Endodermal cell (in vitro differentiated cells): ENCODE results near the gene ENDOD1. TPM values are rescaled to one million over a fixed set of nuclear protein-coding genes. Genes with fewer than 3 reads are reported as not detected.

Experiments used
- DNase-seq: peaks from one replicate; pipeline ENCODE4 v3.0.0-alpha.2; 2017
- H3K27ac ChIP-seq: 2 replicates; pipeline ENCODE4 v1.5.1; 2013; ENCODE audit warnings: mild to moderate bottlenecking, low read depth, low read length, moderate library complexity
- H3K27me3 ChIP-seq: 2 replicates; pipeline ENCODE4 v1.6.1; 2013; ENCODE audit warnings: mild to moderate bottlenecking, low read length, moderate library complexity; ENCODE audit not compliant: insufficient read depth, control insufficient read depth, poor library complexity, severe bottlenecking
- H3K36me3 ChIP-seq: 2 replicates; pipeline ENCODE4 v1.7.0; 2013; ENCODE audit warnings: mild to moderate bottlenecking, low read length, moderate library complexity; ENCODE audit not compliant: control insufficient read depth, insufficient read depth
- H3K4me1 ChIP-seq: one replicate; pipeline ENCODE4 v1.7.0; 2013; ENCODE audit warnings: low read length; ENCODE audit not compliant: control insufficient read depth, insufficient read depth
- H3K4me3 ChIP-seq: 2 replicates; pipeline ENCODE4 v1.5.1; 2013; ENCODE audit warnings: mild to moderate bottlenecking, low read length, moderate library complexity
- H3K9ac ChIP-seq: 2 replicates; pipeline ENCODE4 v1.6.1; 2013; ENCODE audit warnings: mild to moderate bottlenecking, low read length, moderate library complexity; ENCODE audit not compliant: poor library complexity, severe bottlenecking; ENCODE audit errors: extremely low read depth
- H3K9me3 ChIP-seq: 2 replicates; pipeline ENCODE4 v1.6.1; 2013; ENCODE audit warnings: mild to moderate bottlenecking, low read length, moderate library complexity; ENCODE audit not compliant: control insufficient read depth
- H3K27ac Mint-ChIP-seq: 2 replicates; pipeline ENCODE4 v1.8.0; 2020; ENCODE audit warnings: mixed read lengths
- H3K27me3 Mint-ChIP-seq: 2 replicates; pipeline ENCODE4 v1.8.0; 2021; ENCODE audit warnings: mild to moderate bottlenecking, mixed read lengths; ENCODE audit not compliant: insufficient read depth
- H3K36me3 Mint-ChIP-seq: 2 replicates; pipeline ENCODE4 v1.8.0; 2020; ENCODE audit warnings: low read depth, mixed read lengths
- H3K4me1 Mint-ChIP-seq: 2 replicates; pipeline ENCODE4 v1.8.0; 2020; ENCODE audit warnings: mixed read lengths
- H3K4me3 Mint-ChIP-seq: 2 replicates; pipeline ENCODE4 v1.8.0; 2020; ENCODE audit warnings: mild to moderate bottlenecking, moderate library complexity, mixed read lengths
- H3K9me3 Mint-ChIP-seq: 2 replicates; pipeline ENCODE4 v1.8.0; 2020; ENCODE audit warnings: mild to moderate bottlenecking, mixed read lengths
- CTCF ChIP-seq: fragments of 200-600 bp; sonication (generic); conservative IDR thresholded peaks from 2 replicates; pipeline ENCODE4 v1.5.0; 2021; ENCODE audit warnings: antibody characterized with exemption, mild to moderate bottlenecking
- WGBS, 2 experiments: methylation state at CpG; one replicate each; pipeline versions ENCODE4 v1.1.5 to v1.1.7; 2013; ENCODE audit warnings: missing lambda C conversion rate in 2 of 2, mixed read lengths in 1 of 2; ENCODE audit not compliant: insufficient coverage in 1 of 2, insufficient read length in 1 of 2; 5-methylcytosine and 5-hydroxymethylcytosine counted together
- total RNA-seq, 2 donors: library from RNA; stranded (reverse); fragmentation: NEBNext Ultra II Directional in 1 of 2; extraction: Animal tissue kit (Norgen Biotek cat#: 25700) in 1 of 2; gene quantifications; 2 replicates in 1 of 2; 3 replicates in 1 of 2; pipeline ENCODE4 v1.2.1, GENCODE V29; 2021

Gene ENDOD1
- total RNA-seq, 2 donors from 2014 or later = 1.9 to 2.7 TPM

GRCh38 chr11:95175818-95176380, 86.3 kb downstream of the ENDOD1 start:
- Mint-ChIP-seq H3K36me3 (peaks cover 24% of the 10 kb centered on the region), H3K27ac (peak overlapping the region; percentile 16), H3K9me3 (no peaks in the 10 kb centered on the region), H3K4me1 (peaks cover 7% of the 10 kb centered on the region), H3K4me3 (no peak overlapping the region), H3K27me3 (no peaks in the 10 kb centered on the region)
- Histone ChIP-seq H3K9ac (no peak overlapping the region), H3K4me3 (no peak overlapping the region), H3K4me1 (no peaks in the 10 kb centered on the region), H3K27me3 (no peaks in the 10 kb centered on the region), H3K9me3 (no peaks in the 10 kb centered on the region), H3K36me3 (peaks cover 12% of the 10 kb centered on the region), H3K27ac (no peak overlapping the region)
- DNase-seq = no peak
- WGBS, 2 experiments = 90 to 91% methylated on average over 4 of the region's 4 CpGs
- no peak for TF ChIP-seq CTCF

Other genes starting within 250 kb of the ENDOD1 start
- gene CWC15, start 116.3 kb upstream of the ENDOD1 start, total RNA-seq = 10 to 100 TPM; 73.9 to 81.4 TPM
- 1 to 10 TPM; 1.7 to 3.1 TPM for gene KDM4D, start 116.1 kb upstream of the ENDOD1 start, total RNA-seq
- gene KDM4E, start 64.6 kb upstream of the ENDOD1 start, total RNA-seq = not detected
- gene KDM4F, start 40.4 kb upstream of the ENDOD1 start, total RNA-seq = not detected
- gene SRSF8, start 22.9 kb upstream of the ENDOD1 start, total RNA-seq = 10 to 100 TPM; 16.3 to 20.1 TPM
- 10 to 100 TPM; 33.6 to 43.1 TPM for gene SESN3, start 141.4 kb downstream of the ENDOD1 start, total RNA-seq